HG02884 (cell line): ENCODE data around the gene BAIAP2.

Source experiments
- ATAC-seq: cut with Tn5 transposase; IDR thresholded peaks from one replicate; pipeline ENCODE4 v1.9.1; 2021; ENCODE audit warnings: mild to moderate bottlenecking, moderate library complexity; ENCODE audit not compliant: unreplicated experiment

Gene BAIAP2

GRCh38 chr17:81036197-81036941 lies 1.4 kb downstream of the BAIAP2 start:
- ATAC-seq: no peak

- no peak for ATAC-seq
Measured at GRCh38 chr17:81037026-81037797, 2.3 kb downstream of the BAIAP2 start.

DNA sequence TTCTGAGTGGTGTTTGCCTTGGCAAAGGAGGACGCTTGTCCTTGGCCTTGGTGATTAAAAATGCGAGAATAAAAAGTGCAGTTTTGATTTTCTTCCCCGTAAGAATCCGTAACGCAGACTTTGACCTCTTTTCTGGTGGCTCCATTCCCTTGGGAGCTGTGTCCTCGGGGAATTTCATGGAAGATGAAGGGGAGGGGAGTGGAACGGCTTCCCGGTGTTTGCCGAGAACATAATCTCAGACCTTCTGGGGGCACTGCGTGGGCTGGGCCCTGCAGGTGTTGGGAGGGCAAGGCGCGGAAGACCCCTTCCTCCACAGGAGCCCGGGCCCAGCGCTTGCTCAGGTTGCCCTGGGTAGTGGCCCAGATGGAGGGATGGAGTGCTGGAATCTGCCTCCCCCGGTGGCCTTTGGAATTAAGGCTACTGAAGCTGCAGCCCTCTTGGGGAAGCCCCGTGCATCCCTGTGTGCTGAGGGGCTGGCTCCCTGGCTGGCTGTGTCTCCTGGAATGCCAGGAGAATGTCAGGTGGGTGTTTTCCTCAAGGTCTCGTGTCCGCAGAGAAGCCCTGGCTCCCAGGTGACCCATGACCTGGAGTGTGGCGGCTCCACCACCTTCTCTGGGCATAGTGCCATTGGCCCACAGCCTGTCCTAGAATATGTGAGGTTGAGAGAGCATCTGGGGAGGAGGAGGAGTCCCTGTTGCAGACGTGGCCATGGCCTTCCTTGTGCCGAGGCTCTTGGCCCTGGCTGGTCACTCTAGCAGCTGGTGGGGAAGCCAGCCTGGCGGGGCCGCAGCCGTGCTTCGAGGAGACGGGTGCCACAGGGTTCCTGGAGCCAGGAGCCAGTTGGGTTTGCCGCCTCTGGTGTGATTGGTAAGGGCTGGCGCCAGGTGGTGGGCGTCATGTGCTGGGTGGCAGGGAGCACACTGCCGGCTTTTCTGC lies 3.1 kb downstream of the BAIAP2 start:
- ATAC-seq: no peak

DNA sequence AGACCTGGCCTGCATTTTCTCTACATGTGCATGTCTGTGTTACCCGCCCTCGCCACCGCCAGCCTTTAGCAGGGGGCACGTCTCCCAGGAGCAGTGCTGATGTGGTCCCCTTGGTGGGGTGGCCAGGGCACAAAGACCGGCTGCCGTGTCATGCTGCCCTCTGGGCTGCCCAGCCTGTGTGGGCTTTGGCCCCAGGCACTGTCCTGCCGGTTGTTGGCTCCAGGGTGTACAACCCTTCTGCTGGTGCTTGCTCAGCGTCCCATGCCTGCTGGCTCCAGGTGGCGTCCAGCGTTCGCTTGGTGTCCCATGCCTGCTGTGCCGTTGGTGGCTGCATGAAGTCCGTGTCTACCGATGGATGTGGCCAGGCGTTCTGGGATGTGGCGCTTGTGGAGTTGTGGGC lies 4.1 kb downstream of the BAIAP2 start:
- no peak for ATAC-seq

GRCh38 chr17:81039854-81040758 lies 5.2 kb downstream of the BAIAP2 start:
- ATAC-seq: no peak

DNA sequence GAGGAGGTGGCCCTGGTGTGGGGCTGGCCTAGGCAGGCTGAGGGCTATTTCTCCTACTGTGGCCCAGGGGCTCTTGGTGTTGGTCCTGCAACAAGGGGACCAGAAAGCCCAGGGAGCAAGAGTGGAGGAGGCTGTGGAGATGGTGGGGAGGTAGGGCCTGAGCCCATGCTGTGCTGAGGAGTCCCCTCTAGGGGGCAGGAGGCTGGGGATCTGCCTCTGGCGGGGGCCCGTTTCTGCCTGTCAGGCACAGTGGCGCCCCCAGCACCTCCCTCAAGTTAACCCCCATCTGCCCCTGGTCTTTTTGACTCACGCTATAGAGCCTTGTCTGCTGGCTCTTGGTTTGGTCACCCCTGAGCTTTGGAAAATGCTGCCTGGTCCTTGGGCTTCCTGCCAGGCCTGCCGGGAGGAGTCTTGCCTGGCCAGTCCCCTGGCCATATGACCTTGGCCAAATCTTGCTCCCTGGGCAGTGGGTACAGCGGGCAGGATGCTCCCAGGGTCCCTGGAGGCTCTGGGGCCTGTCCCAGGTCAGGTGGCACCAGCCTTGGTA lies 5.9 kb downstream of the BAIAP2 start:
- no peak for ATAC-seq

- no peak for ATAC-seq
Measured at GRCh38 chr17:81042606-81043005, 7.7 kb downstream of the BAIAP2 start.

- ATAC-seq: no peak
Measured at GRCh38 chr17:81043319-81043724, 8.4 kb downstream of the BAIAP2 start.

DNA sequence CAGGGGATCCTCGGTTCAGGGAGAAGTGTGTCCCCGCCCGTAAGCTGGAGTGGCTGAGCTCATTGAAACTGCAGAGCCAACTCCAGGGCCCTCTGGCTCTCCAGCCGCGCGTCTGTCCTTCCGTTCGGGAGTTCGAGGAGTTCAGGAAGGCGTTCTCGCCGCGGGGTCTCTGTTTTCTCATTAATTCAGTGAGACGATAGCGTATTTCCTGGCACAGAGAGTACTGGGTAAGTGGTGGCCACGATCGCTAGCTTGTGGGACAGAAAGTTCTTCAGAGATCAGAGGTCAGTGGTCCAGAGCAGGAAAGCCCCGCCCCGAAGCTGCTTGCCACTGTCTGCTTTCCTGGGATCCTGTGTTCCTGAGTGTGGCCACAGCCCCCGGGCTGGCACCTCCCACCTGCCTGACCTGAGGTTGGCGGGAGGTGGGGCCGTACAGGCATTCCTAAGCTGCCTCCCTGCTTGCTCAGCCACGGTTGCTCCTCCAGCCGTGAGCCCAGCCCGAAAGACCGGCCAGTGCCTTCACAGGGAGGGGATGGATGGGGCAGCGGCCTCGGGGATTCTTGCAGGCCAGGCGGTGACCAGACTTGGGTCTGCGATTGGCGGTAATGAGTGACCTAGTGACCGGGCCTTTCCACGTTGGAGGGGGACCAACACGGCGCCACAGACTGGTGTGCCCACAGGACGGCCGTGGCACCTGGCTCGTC lies 8.9 kb downstream of the BAIAP2 start:
- no peak for ATAC-seq

DNA sequence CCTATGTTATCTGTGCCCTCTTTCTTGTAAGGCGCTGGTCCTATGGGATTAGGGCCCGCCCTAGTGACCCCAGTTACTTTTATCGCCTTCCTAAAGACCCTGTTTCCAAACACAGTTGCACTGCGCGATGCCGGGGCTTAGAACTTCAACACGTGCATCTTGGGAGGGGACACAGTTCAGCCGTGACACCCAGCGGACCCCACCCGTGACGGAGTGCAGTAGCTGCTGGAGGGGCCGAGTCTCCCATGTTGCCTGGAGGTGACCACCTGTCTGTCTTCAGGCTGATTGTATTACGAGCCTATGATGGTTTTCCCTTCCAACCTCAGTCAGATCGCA lies 9.4 kb downstream of the BAIAP2 start:
- ATAC-seq: no peak

GRCh38 chr17:81044764-81045589 lies 10.0 kb downstream of the BAIAP2 start:
- ATAC-seq: no peak

DNA sequence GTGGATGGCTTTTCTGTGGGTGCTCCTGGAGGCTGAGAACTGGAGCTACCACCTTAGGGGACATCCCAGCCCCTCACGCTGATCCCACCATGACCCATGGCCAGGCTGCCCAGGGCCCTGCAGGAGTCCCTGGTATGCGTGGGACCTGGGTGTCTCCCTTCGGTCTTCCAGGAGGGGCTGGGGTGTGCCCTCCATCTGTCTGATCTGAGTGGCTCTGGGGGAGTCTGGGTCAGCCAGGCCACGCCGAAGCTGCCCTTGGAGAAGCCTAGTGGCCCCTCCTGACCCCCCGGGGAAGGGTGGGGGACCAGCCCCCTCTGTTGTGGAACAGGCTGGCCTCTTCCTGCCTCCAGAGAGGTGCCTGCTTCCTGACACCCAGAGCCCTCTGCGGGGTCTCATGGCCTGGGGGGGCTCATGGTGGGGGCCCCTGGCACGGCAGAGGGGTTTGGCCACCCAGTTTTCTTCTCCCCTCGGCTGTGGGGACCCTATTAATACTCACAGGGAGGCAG lies 10.7 kb downstream of the BAIAP2 start:
- no peak for ATAC-seq

DNA sequence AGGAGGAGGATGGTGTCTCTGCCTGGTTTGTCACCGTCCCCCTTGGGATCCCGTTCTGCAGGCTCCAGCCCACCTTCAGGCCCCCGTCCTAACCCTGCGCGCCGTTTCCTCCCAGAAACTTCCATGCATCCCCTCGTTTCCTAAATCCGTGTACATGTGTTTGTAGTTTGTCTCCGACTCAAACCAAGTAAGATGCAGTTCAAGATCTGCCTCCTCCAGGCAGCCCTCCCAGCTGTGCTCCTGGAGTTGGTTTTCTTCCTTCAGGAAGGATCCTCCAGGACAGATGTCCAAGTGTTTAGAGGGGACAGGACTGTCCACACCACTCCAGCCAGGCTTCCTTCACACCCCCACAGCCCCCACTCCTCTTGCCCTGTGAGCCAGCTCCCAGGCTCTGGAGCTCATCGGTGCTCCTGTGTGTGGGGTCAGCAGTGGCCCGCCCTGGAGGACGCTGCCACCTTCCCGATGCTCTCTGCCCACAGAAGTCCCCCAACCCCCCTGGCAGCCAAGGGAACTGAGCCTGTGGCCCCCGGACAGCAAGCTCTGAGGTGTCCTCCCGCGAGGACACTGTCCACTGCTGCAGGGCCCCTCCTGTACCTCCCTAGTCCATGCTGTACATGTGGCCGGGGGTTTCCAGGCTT lies 11.3 kb downstream of the BAIAP2 start:
- ATAC-seq: no peak

DNA sequence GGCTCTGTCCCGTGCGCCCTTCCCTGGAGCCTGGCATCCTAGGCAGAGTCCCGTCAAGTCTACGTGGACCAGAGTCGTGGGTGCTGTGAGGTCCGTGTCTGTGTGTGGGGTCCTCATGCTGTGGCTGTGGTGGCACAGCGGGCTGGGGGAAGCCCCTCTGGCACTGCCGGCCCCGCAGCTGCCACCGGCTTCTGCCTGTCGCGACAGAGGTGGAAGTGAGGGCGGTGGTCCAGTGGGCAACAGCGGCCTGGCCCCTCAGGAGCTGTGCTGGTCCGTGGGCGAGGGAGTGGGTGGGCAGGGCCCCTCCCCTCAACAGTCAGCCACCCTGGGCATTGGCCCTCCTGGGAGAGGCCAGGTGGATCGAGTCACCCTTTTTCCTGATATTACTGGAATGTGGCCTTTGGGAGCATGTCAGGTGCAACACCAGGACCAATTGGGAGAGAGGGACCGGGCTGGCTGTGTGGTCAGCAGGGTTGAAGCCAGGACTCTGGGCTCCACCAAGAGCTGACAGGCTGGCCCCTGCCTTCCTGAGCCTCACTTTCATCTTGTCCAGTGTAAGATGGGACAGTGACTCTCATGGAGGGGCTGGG lies 11.9 kb downstream of the BAIAP2 start:
- ATAC-seq: no peak

DNA sequence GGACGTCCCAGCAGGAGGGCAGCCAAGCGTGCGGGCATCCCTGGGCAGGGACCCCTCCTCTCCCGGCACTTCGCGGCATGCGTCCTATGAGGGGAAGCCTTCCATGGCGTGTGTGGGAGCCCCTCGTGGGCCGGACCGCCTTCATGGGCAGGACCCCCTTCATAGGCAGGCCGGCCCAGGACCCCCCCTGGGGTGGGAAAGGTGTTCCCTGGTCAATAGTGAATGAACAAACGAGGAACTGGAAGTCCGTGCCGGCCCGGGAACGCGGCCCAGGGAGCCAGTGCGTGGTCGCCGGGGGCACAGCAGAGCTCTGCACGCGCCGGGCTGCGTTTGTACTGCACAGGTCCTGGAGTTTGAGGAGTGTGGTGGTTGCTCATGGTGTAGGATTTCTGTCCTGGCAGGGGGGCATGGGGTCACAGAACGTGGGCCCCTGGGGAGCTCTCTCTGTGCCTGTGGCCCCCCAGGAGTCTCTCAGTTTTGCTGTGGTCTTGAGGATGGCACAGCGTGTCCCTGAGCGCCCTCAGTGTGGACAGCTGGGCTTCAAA lies 13.9 kb downstream of the BAIAP2 start:
- ATAC-seq: no peak

DNA sequence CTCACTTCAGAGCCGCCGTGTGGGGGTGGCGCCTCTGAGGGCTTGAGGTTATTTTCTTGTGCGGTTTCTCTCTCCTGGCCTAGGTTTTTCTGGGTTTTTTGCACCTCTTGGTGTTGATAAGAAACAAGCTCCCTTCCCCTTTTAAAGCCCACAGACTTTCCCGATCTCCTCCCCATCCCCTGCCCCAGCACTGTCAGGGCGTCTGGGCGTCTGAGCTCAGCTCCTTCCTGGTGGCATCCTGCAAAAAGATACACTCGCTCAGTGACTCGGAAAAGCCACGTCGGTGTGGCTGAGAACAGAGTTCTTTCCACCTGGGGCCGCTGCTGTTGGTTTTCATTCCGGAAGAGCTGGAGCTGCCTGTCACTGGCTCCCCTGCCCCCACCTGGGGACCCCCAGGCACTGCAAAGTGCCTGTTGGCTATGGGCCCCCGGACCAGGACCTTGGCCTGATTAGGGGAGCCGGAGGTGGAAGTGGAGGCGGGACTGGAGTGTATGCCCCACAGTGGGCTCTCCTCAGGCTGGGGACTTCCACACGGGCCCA lies 14.5 kb downstream of the BAIAP2 start:
- ATAC-seq: no peak

DNA sequence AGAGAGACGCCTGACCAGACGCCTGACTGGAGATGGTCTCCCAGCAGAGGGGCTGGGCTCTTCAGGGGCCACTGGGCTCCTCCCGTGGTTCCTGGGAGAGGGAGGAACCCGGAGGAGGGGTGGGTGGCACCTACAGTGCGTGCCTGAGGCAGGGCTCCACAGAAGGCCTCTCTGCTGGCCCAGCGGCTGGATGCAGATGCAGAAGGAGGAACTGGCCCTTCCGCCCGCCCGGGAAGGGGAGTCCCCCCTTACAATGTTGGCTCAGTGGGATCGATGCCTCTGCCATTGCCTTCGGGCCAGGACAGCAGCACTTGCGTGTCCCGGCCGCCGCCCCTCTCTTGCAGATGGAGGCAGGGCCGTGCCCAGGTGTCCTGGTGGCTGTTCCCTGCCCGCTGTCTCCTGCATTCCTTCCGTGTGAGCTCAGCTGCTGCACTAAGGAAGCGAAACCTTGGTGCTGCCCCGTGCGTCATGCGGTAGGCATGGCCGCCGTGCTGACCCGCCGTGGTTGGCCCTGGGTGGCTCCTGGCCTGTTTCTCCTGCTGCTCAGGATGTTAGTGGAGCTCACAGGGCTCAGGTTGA lies 15.1 kb downstream of the BAIAP2 start:
- ATAC-seq: no peak
